ENCODE data around the gene CACNA1C. TPM values are rescaled to one million over a fixed set of nuclear protein-coding genes. Genes with fewer than 3 reads are reported as not detected.

Gene CACNA1C
- total and polyA plus RNA-seq, 4 donors, result 14.8 to 22.2 (median 18.3) TPM

DNA sequence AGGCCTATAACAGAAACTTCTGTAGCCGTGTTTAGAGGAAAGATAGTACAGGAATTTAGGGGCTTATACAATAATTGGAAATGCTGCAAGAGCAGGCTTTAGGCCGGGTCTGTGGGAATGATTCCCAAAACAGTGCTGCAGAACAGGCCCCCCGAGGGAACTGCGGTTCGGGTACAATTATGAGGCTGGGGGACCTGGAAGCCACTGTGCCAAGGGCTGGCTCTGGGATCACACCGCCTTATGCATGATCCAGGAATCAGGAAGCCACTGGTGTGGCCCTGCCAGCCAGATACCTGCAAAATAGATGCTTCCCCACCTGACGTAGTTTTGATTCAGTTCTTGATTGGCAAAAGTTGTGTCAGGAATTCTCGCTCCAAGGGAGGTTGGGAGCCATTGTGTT, 55.4 kb downstream of the CACNA1C start:
- no peak for DNase-seq (ENCODE audit: low read depth in 4 of 6, low spot score in 6 of 6)
- no peak overlapping the region for H3K4me3 ChIP-seq (ENCODE audit: low read depth, low read length)
- no peaks in the 10 kb centered on the region for H3K27me3 ChIP-seq (ENCODE audit: control insufficient read depth, insufficient read depth, low read length)
- WGBS (ENCODE audit: insufficient coverage), result 84% methylated on average over 6 of the region's 8 CpGs
- no peaks in the 10 kb centered on the region for H3K9me3 ChIP-seq (ENCODE audit: control insufficient read depth, insufficient read depth, low read length)
- peaks cover 4% of the 10 kb centered on the region for H3K4me1 ChIP-seq (ENCODE audit: control insufficient read depth, insufficient read depth, low read length)
- no peak overlapping the region for H3K27ac ChIP-seq (ENCODE audit: low read depth, low read length)
- H3K36me3 ChIP-seq (ENCODE audit: control insufficient read depth, insufficient read depth, low read length), result peaks cover 3% of the 10 kb centered on the region

- H3K27me3 ChIP-seq (ENCODE audit: control insufficient read depth, insufficient read depth, low read length), result no peaks in the 10 kb centered on the region
- H3K36me3 ChIP-seq (ENCODE audit: control insufficient read depth, insufficient read depth, low read length), result peaks cover 3% of the 10 kb centered on the region
- no peak for DNase-seq (ENCODE audit: low read depth in 4 of 6, low spot score in 6 of 6)
- no peak overlapping the region for H3K27ac ChIP-seq (ENCODE audit: low read depth, low read length)
- no peaks in the 10 kb centered on the region for H3K9me3 ChIP-seq (ENCODE audit: control insufficient read depth, insufficient read depth, low read length)
- H3K4me3 ChIP-seq (ENCODE audit: low read depth, low read length), result no peak overlapping the region
- peaks cover 14% of the 10 kb centered on the region for H3K4me1 ChIP-seq (ENCODE audit: control insufficient read depth, insufficient read depth, low read length)
- 89% methylated on average over 8 of the region's 10 CpGs for WGBS (ENCODE audit: insufficient coverage)
Measured at GRCh38 chr12:2108975-2109671, 56.3 kb downstream of the CACNA1C start.

GRCh38 chr12:2110127-2110526, 57.3 kb downstream of the CACNA1C start:
- H3K27ac ChIP-seq (ENCODE audit: low read depth, low read length), result no peak overlapping the region
- H3K36me3 ChIP-seq (ENCODE audit: control insufficient read depth, insufficient read depth, low read length), result peaks cover 6% of the 10 kb centered on the region
- DNase-seq (ENCODE audit: low read depth in 4 of 6, low spot score in 6 of 6), result peak in 1 of 6 donors; percentile 12
- no peak overlapping the region for H3K4me3 ChIP-seq (ENCODE audit: low read depth, low read length)
- H3K27me3 ChIP-seq (ENCODE audit: control insufficient read depth, insufficient read depth, low read length), result no peaks in the 10 kb centered on the region
- WGBS (ENCODE audit: insufficient coverage), result 87% methylated on average over 5 of the region's 5 CpGs
- H3K4me1 ChIP-seq (ENCODE audit: control insufficient read depth, insufficient read depth, low read length), result peaks cover 15% of the 10 kb centered on the region
- no peaks in the 10 kb centered on the region for H3K9me3 ChIP-seq (ENCODE audit: control insufficient read depth, insufficient read depth, low read length)

GRCh38 chr12:2110849-2111566, 58.2 kb downstream of the CACNA1C start:
- Histone ChIP-seq H3K27me3 (ENCODE audit: control insufficient read depth, insufficient read depth, low read length) (no peaks in the 10 kb centered on the region), H3K9me3 (ENCODE audit: control insufficient read depth, insufficient read depth, low read length) (no peaks in the 10 kb centered on the region), H3K36me3 (ENCODE audit: control insufficient read depth, insufficient read depth, low read length) (peaks cover 14% of the 10 kb centered on the region), H3K4me3 (ENCODE audit: low read depth, low read length) (no peak overlapping the region), H3K27ac (ENCODE audit: low read depth, low read length) (no peak overlapping the region), H3K4me1 (ENCODE audit: control insufficient read depth, insufficient read depth, low read length) (peaks cover 15% of the 10 kb centered on the region)
- WGBS (ENCODE audit: insufficient coverage), result 87% methylated on average over 14 of the region's 16 CpGs
- DNase-seq (ENCODE audit: low read depth in 4 of 6, low spot score in 6 of 6), result peak in 1 of 6 donors; percentile 11

GRCh38 chr12:2111826-2112225, 59.0 kb downstream of the CACNA1C start:
- DNase-seq (ENCODE audit: low read depth in 4 of 6, low spot score in 6 of 6), result peak in 1 of 6 donors; percentile 15
- H3K9me3 ChIP-seq (ENCODE audit: control insufficient read depth, insufficient read depth, low read length), result no peaks in the 10 kb centered on the region
- H3K4me3 ChIP-seq (ENCODE audit: low read depth, low read length), result no peak overlapping the region
- peaks cover 14% of the 10 kb centered on the region for H3K36me3 ChIP-seq (ENCODE audit: control insufficient read depth, insufficient read depth, low read length)
- H3K27ac ChIP-seq (ENCODE audit: low read depth, low read length), result no peak overlapping the region
- H3K27me3 ChIP-seq (ENCODE audit: control insufficient read depth, insufficient read depth, low read length), result no peaks in the 10 kb centered on the region
- 75% methylated on average over 7 of the region's 13 CpGs for WGBS (ENCODE audit: insufficient coverage)
- H3K4me1 ChIP-seq (ENCODE audit: control insufficient read depth, insufficient read depth, low read length), result peaks cover 15% of the 10 kb centered on the region

DNA sequence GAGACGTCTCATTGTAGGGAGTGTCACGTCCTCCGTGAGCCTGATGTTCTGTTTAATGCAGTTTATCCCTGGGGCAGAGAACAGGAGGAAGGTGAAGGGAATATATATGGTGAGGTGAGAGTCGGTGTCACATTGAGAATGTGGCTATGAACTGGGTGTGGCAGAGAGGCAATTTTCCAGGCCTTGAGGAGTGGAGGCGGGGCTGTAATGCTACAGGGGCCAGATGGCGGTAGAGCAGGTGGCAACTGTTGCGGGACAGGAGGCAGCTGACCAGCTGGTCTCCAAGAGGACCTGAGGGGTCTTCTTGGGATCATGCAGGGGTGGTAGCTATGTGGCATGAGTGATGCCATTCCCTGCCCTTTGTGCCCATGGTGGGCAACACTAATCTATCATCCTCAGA, 59.6 kb downstream of the CACNA1C start:
- Histone ChIP-seq H3K4me3 (ENCODE audit: low read depth, low read length) (no peak overlapping the region), H3K36me3 (ENCODE audit: control insufficient read depth, insufficient read depth, low read length) (peaks cover 16% of the 10 kb centered on the region), H3K27me3 (ENCODE audit: control insufficient read depth, insufficient read depth, low read length) (no peaks in the 10 kb centered on the region), H3K27ac (ENCODE audit: low read depth, low read length) (no peak overlapping the region), H3K9me3 (ENCODE audit: control insufficient read depth, insufficient read depth, low read length) (no peaks in the 10 kb centered on the region), H3K4me1 (ENCODE audit: control insufficient read depth, insufficient read depth, low read length) (peaks cover 15% of the 10 kb centered on the region)
- WGBS (ENCODE audit: insufficient coverage), result 98% methylated on average over 7 of the region's 7 CpGs
- DNase-seq (ENCODE audit: low read depth in 4 of 6, low spot score in 6 of 6), result no peak

DNA sequence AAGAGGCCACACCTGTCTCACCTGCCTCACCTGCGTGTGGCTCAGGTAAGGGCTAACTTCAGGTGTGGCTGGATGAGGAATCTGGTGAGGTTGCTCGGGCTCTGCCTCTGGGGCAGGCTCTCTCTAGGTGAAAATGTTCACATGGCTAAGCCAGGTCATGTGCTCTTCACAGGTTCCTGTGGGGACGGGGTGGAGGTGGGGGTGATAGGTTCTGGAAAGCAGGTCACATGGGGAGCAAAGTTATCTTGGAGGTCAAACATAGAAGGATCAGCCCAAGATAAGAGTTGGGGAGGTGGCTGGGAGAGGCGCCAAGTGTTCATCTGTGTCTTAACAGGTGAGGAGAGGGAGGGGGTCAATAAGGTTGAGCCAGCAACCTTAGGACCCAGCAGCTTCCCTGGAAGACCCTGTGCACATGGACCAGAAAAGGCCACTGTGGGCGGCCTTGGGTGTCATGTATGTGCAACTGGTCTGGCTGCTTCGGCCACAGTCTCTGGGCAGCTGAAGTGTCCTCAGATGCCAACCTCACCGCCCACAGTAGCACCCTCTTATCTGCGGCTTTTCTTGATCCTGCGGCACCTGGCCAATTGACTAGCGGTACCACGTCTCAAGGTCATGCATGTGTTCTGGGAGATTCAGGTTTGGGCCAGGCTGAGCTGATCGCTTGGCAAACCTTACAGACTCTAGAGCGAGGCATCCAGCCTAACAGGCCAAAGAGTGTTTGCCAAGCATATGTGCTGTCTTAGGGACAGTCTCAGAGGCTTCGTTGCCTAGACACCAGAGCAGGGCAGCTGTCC, 60.5 kb downstream of the CACNA1C start:
- peaks cover 15% of the 10 kb centered on the region for H3K4me1 ChIP-seq (ENCODE audit: control insufficient read depth, insufficient read depth, low read length)
- 87% methylated on average over 13 of the region's 14 CpGs for WGBS (ENCODE audit: insufficient coverage)

DNA sequence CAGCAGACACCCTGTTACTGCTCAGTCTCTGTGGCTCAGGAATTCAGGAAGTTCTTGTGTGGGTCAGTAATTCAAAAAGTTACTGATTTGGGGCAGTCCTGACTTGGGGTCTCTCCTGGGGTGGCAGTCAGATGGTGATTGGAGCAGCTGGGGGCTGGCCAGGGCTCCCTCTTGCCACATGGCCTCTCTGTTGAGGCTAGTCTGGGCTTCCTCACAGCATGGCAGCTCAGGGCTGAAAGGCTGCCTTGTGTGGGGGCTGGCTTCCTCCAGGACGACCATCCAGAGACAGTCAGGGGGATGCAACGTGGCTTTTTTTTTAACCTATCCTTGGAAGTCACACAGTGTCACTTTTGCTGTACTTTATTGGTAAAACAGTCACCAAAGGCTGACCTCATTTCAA, 61.3 kb downstream of the CACNA1C start:
- whole genome bisulfite sequencing (ENCODE audit: insufficient coverage), result 13% methylated on average over 1 of the region's 2 CpGs

More for the DNA sequence above, 60.5 kb downstream of the CACNA1C start:
- DNase-seq (ENCODE audit: low read depth in 4 of 6, low spot score in 6 of 6), result peak in 2 of 6 donors; percentile 16 to 27
- Histone ChIP-seq H3K9me3 (ENCODE audit: control insufficient read depth, insufficient read depth, low read length) (no peaks in the 10 kb centered on the region), H3K27ac (ENCODE audit: low read depth, low read length) (no peak overlapping the region), H3K36me3 (ENCODE audit: control insufficient read depth, insufficient read depth, low read length) (peaks cover 25% of the 10 kb centered on the region), H3K27me3 (ENCODE audit: control insufficient read depth, insufficient read depth, low read length) (no peaks in the 10 kb centered on the region), H3K4me3 (ENCODE audit: low read depth, low read length) (no peak overlapping the region)

DNA sequence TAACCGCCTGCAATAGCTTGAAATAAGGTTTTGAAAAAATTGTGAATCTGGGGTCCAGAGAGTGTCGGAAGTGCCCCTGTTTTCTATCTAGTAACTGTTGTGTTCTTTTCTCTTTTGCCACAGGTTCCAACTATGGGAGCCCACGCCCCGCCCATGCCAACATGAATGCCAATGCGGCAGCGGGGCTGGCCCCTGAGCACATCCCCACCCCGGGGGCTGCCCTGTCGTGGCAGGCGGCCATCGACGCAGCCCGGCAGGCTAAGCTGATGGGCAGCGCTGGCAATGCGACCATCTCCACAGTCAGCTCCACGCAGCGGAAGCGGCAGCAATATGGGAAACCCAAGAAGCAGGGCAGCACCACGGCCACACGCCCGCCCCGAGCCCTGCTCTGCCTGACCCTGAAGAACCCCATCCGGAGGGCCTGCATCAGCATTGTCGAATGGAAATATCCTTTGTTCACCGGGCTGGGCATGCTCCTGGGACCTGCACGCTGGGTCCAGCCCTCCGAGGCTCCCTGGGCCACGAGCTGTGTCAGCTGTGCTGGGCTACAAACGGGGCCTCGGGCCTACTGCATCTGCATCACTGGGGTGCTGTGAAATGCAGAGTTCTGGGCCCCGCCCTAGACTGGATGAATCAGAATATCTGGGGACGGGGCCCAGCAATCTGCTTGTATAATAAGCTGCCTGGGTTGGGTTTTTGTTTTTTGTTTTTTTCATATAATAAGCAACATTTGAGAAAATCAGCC, 62.5 kb downstream of the CACNA1C start:
- no peak for DNase-seq (ENCODE audit: low read depth in 4 of 6, low spot score in 6 of 6)
- peaks cover 28% of the 10 kb centered on the region for H3K36me3 ChIP-seq (ENCODE audit: control insufficient read depth, insufficient read depth, low read length)
- H3K9me3 ChIP-seq (ENCODE audit: control insufficient read depth, insufficient read depth, low read length), result no peaks in the 10 kb centered on the region
- 93% methylated on average over 29 of the region's 31 CpGs for WGBS (ENCODE audit: insufficient coverage)
- no peak overlapping the region for H3K27ac ChIP-seq (ENCODE audit: low read depth, low read length)
- no peaks in the 10 kb centered on the region for H3K27me3 ChIP-seq (ENCODE audit: control insufficient read depth, insufficient read depth, low read length)
- no peak overlapping the region for H3K4me3 ChIP-seq (ENCODE audit: low read depth, low read length)
- peaks cover 15% of the 10 kb centered on the region for H3K4me1 ChIP-seq (ENCODE audit: control insufficient read depth, insufficient read depth, low read length)

More for the DNA sequence above, 61.3 kb downstream of the CACNA1C start:
- Histone ChIP-seq H3K27ac (ENCODE audit: low read depth, low read length) (no peak overlapping the region), H3K4me1 (ENCODE audit: control insufficient read depth, insufficient read depth, low read length) (peaks cover 15% of the 10 kb centered on the region), H3K9me3 (ENCODE audit: control insufficient read depth, insufficient read depth, low read length) (no peaks in the 10 kb centered on the region), H3K27me3 (ENCODE audit: control insufficient read depth, insufficient read depth, low read length) (no peaks in the 10 kb centered on the region), H3K4me3 (ENCODE audit: low read depth, low read length) (no peak overlapping the region), H3K36me3 (ENCODE audit: control insufficient read depth, insufficient read depth, low read length) (peaks cover 25% of the 10 kb centered on the region)
- no peak for DNase-seq (ENCODE audit: low read depth in 4 of 6, low spot score in 6 of 6)
